Glutamatergic neuron (in vitro differentiated cells): ENCODE results near the gene C21orf58. TPM values are rescaled to one million over a fixed set of nuclear protein-coding genes. Genes with fewer than 3 reads are reported as not detected.

Experiments
- DNase-seq: peaks from one replicate; pipeline ENCODE4 v3.0.0; 2022
- H3K27ac Mint-ChIP-seq: one replicate; pipeline ENCODE4 v1.8.0; 2020; ENCODE audit warnings: mild to moderate bottlenecking, mixed read lengths, inconsistent platforms; ENCODE audit not compliant: unreplicated experiment
- H3K27me3 Mint-ChIP-seq: one replicate; pipeline ENCODE4 v1.8.0; 2020; ENCODE audit warnings: mild to moderate bottlenecking, moderate library complexity, mixed read lengths, inconsistent platforms; ENCODE audit not compliant: unreplicated experiment
- H3K36me3 Mint-ChIP-seq: one replicate; pipeline ENCODE4 v1.8.0; 2020; ENCODE audit warnings: mild to moderate bottlenecking, mixed read lengths, inconsistent platforms; ENCODE audit not compliant: unreplicated experiment
- H3K4me1 Mint-ChIP-seq: one replicate; pipeline ENCODE4 v1.8.0; 2020; ENCODE audit warnings: mild to moderate bottlenecking, low read depth, mixed read lengths, inconsistent platforms; ENCODE audit not compliant: unreplicated experiment
- H3K4me3 Mint-ChIP-seq: one replicate; pipeline ENCODE4 v1.8.0; 2020; ENCODE audit warnings: mild to moderate bottlenecking, mixed read lengths, inconsistent platforms; ENCODE audit not compliant: unreplicated experiment
- H3K9me3 Mint-ChIP-seq: one replicate; pipeline ENCODE4 v1.8.0; 2020; ENCODE audit warnings: mild to moderate bottlenecking, moderate library complexity, mixed read lengths, inconsistent platforms; ENCODE audit not compliant: unreplicated experiment
- CTCF ChIP-seq: fragments of 200-600 bp; sonication (generic); IDR thresholded peaks from one replicate; pipeline ENCODE4 v1.5.0; 2021; ENCODE audit not compliant: partially characterized antibody, unreplicated experiment
- total RNA-seq: library from RNA; stranded (reverse); fragmentation: NEBNext Ultra II Directional; extraction: Animal tissue kit (Norgen Biotek cat#: 25700); gene quantifications from one replicate; pipeline ENCODE4 v1.2.1, GENCODE V29; 2021; ENCODE audit not compliant: unreplicated experiment

Gene C21orf58
- total RNA-seq, 1 donor from 2014 or later, result 9.7 TPM

GRCh38 chr21:46362946-46363345, 39.3 kb upstream of the C21orf58 start:
- DNase-seq, result no peak
- peaks cover 10% of the 10 kb centered on the region for H3K36me3 Mint-ChIP-seq
- H3K27ac Mint-ChIP-seq, result no peak overlapping the region
- no peaks in the 10 kb centered on the region for H3K4me1 Mint-ChIP-seq
- peaks cover 5% of the 10 kb centered on the region for H3K9me3 Mint-ChIP-seq
- H3K4me3 Mint-ChIP-seq, result no peak overlapping the region
- TF ChIP-seq CTCF, result no peak
- H3K27me3 Mint-ChIP-seq, result peaks cover 7% of the 10 kb centered on the region

- TF ChIP-seq CTCF, result no peak
- H3K4me1 Mint-ChIP-seq, result no peaks in the 10 kb centered on the region
- peaks cover 5% of the 10 kb centered on the region for H3K9me3 Mint-ChIP-seq
- H3K27me3 Mint-ChIP-seq, result peaks cover 7% of the 10 kb centered on the region
- peaks cover 10% of the 10 kb centered on the region for H3K36me3 Mint-ChIP-seq
- DNase-seq, result no peak
- no peak overlapping the region for H3K4me3 Mint-ChIP-seq
- no peak overlapping the region for H3K27ac Mint-ChIP-seq
Observed at GRCh38 chr21:46361935-46362334, 38.3 kb upstream of the C21orf58 start.

GRCh38 chr21:46361176-46361575, 37.5 kb upstream of the C21orf58 start:
- Mint-ChIP-seq H3K9me3 (peaks cover 5% of the 10 kb centered on the region), H3K4me3 (no peak overlapping the region), H3K27ac (no peak overlapping the region), H3K4me1 (no peaks in the 10 kb centered on the region), H3K36me3 (peaks cover 10% of the 10 kb centered on the region), H3K27me3 (peaks cover 7% of the 10 kb centered on the region)
- no peak for DNase-seq
- TF ChIP-seq CTCF, result no peak

GRCh38 chr21:46357684-46358425, 34.2 kb upstream of the C21orf58 start:
- no peaks in the 10 kb centered on the region for H3K36me3 Mint-ChIP-seq
- H3K4me3 Mint-ChIP-seq, result no peak overlapping the region
- no peaks in the 10 kb centered on the region for H3K4me1 Mint-ChIP-seq
- no peak for DNase-seq
- TF ChIP-seq CTCF, result no peak
- no peaks in the 10 kb centered on the region for H3K27me3 Mint-ChIP-seq
- no peaks in the 10 kb centered on the region for H3K9me3 Mint-ChIP-seq
- no peak overlapping the region for H3K27ac Mint-ChIP-seq

- H3K36me3 Mint-ChIP-seq, result no peaks in the 10 kb centered on the region
- DNase-seq, result no peak
- no peaks in the 10 kb centered on the region for H3K4me1 Mint-ChIP-seq
- no peak overlapping the region for H3K27ac Mint-ChIP-seq
- no peak overlapping the region for H3K4me3 Mint-ChIP-seq
- no peaks in the 10 kb centered on the region for H3K9me3 Mint-ChIP-seq
- no peaks in the 10 kb centered on the region for H3K27me3 Mint-ChIP-seq
- no peak for TF ChIP-seq CTCF
Observed at GRCh38 chr21:46357335-46357604, 33.6 kb upstream of the C21orf58 start.
